ENCODE data around the gene MAPKBP1. TPM values are rescaled to one million over a fixed set of nuclear protein-coding genes. Genes with fewer than 3 reads are reported as not detected.

Gene MAPKBP1
- total RNA-seq, 1 experiment from 2014 or later: 9.9 TPM

DNA sequence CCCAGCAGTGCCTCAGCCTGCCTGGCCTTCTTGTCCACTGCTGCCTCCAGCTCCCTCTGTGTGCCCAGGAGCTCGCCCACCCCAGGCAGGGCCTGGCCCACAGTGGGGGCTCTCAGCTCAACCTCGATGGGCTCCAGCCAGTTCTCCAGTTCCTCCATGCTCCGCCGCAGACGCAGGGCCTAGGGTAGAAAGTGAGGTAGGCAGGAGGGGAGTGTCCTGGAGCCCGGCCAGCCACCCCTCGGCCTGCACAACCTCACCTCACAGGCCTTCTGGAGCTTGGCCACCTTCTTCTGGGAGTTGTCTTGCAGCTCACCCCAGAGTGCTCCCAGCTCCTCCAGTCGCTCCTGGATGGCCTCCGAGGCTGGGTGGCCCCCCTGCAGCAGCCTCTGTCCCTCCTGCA is 83.0 kb downstream of the MAPKBP1 start:
- BruUV-seq (replicated peaks): no TSS peak
- intact Hi-C loops (cut with micrococcal nuclease; ENCODE audit: unreplicated experiment): no loop called here
- CTCF ChIA-PET: interaction anchor here (0.6 kb wide), 1 partner anchor 262 kb away, joined by 4 read pairs; no protein-coding TSS in a partner anchor
- Mint-ChIP-seq H3K4me1 (ENCODE audit: low read depth, unreplicated experiment) (no peaks in the 10 kb centered on the region), H3K36me3 (ENCODE audit: insufficient read depth, unreplicated experiment) (peaks cover 5% of the 10 kb centered on the region), H3K27me3 (ENCODE audit: unreplicated experiment) (no peaks in the 10 kb centered on the region), H3K27ac (ENCODE audit: unreplicated experiment) (no peak overlapping the region), H3K9me3 (ENCODE audit: low read depth, unreplicated experiment) (no peaks in the 10 kb centered on the region), H3K4me3 (ENCODE audit: low read depth, unreplicated experiment) (no peak overlapping the region)
- TF ChIP-seq, protein P1, sequence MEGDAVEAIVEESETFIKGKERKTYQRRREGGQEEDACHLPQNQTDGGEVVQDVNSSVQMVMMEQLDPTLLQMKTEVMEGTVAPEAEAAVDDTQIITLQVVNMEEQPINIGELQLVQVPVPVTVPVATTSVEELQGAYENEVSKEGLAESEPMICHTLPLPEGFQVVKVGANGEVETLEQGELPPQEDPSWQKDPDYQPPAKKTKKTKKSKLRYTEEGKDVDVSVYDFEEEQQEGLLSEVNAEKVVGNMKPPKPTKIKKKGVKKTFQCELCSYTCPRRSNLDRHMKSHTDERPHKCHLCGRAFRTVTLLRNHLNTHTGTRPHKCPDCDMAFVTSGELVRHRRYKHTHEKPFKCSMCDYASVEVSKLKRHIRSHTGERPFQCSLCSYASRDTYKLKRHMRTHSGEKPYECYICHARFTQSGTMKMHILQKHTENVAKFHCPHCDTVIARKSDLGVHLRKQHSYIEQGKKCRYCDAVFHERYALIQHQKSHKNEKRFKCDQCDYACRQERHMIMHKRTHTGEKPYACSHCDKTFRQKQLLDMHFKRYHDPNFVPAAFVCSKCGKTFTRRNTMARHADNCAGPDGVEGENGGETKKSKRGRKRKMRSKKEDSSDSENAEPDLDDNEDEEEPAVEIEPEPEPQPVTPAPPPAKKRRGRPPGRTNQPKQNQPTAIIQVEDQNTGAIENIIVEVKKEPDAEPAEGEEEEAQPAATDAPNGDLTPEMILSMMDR (IDR thresholded peaks at IDR 0.05; ENCODE audit: unreplicated experiment): no peak
- no peak for DNase-seq

DNA sequence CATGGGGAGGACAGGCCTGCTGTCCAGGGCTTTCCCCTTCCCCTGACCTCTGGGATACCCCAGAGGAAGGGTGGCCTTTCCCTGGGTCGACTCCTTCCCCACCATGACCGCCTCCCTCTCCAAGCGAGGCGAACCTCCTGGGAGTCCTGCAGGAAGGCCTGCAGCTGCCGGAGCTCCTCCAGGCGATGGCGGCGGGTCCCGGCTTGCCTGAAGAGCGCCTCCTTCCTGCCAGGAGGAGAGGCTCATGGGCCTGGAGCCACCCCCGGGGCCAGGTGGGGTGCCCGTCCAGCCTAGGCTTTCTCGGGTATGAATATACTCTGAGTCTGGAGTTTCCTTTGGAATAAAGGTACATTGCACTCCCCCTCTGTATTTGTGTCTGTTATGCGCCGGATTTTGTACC is 84.5 kb downstream of the MAPKBP1 start:
- no TSS peak for BruUV-seq (replicated peaks)
- CTCF ChIA-PET: no interaction called here
- no peaks in the 10 kb centered on the region for H3K9me3 Mint-ChIP-seq (ENCODE audit: low read depth, unreplicated experiment)

DNA sequence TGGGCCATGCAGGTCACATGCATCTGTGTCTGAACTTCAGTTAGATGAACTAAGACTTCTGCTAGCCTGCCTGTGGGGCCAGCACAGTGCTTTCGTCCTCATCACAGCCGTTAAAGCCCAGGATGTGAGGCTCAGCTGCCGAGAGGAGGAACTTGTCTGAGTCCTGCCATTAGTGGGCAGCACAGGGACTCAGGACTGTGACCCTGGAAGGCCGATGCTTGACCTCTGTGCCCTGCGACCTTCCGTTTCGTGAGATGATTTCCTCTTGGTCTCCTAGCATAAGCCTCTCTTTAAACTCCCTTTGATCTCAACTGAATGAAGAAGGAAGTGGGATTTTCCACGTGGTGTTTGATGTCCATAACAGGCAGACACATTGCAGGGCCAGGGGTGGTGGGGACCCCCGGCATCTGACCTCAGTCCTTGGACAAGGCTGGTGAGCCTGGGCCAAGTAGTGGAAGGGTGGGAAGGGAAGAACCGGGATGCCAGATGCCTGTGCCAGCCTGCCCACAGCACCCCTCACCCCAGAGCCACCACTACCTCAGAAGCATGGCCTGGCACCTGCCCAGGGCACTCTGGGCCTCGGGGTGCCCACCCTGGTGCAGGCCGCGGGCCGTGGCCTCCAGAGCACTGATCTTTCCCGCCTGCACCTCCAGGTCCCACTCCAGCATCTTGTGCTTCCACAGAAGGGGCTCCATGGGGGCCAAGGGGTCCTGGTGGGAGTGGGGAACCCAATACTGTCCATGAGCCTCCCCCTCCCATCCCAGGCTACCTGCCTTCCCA is 86.0 kb downstream of the MAPKBP1 start:
- Mint-ChIP-seq H3K27me3 (ENCODE audit: unreplicated experiment) (no peaks in the 10 kb centered on the region), H3K4me1 (ENCODE audit: low read depth, unreplicated experiment) (no peaks in the 10 kb centered on the region), H3K4me3 (ENCODE audit: low read depth, unreplicated experiment) (no peak overlapping the region), H3K9me3 (ENCODE audit: low read depth, unreplicated experiment) (no peaks in the 10 kb centered on the region), H3K27ac (ENCODE audit: unreplicated experiment) (no peak overlapping the region), H3K36me3 (ENCODE audit: insufficient read depth, unreplicated experiment) (no peaks in the 10 kb centered on the region)
- TF ChIP-seq, protein P1 (IDR thresholded peaks at IDR 0.05; ENCODE audit: unreplicated experiment): no peak
- no TSS peak for BruUV-seq (replicated peaks)
- CTCF ChIA-PET: no interaction called here
- intact Hi-C loops (cut with micrococcal nuclease; ENCODE audit: unreplicated experiment): no loop called here
- DNase-seq: no peak

More for the DNA sequence above, 84.5 kb downstream of the MAPKBP1 start:
- Mint-ChIP-seq H3K36me3 (ENCODE audit: insufficient read depth, unreplicated experiment) (no peaks in the 10 kb centered on the region), H3K4me1 (ENCODE audit: low read depth, unreplicated experiment) (no peaks in the 10 kb centered on the region), H3K27ac (ENCODE audit: unreplicated experiment) (no peak overlapping the region), H3K27me3 (ENCODE audit: unreplicated experiment) (no peaks in the 10 kb centered on the region), H3K4me3 (ENCODE audit: low read depth, unreplicated experiment) (no peak overlapping the region)
- intact Hi-C loops (cut with micrococcal nuclease; ENCODE audit: unreplicated experiment): no loop called here
- TF ChIP-seq, protein P1 (IDR thresholded peaks at IDR 0.05; ENCODE audit: unreplicated experiment): no peak
- no peak for DNase-seq

DNA sequence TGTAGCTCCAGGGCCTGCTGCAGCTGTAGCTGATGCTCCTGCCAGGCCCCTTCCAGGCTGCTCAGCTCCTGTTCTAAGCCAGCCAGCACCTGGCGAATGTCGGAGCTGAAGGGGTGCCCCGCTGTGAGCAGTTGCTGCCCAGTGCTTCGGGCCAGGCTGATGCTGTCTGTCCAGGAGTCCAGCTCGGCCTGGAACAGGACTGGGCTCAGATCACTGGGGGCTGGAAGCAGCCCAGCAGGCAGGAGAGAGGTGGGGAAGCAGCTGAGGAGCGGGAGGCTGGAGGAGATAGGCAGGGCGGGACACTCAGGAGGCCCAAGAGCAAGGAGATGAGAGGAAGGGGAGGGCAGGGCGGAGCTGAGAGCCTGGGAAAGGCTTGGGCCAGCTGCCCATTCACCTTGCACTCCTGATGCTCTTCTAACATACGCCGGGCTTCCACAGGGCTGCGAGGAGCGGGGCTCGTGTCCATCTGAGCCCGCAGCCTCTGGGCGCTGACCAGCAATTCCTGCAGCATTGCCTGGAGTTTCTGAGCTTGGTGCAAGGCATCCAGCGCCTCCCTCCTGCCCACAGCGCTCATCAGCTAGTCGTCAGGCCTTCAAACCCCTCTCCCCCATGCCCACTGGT is 87.6 kb downstream of the MAPKBP1 start:
- CTCF ChIA-PET: no interaction called here

More for the DNA sequence above, 87.6 kb downstream of the MAPKBP1 start:
- DNase-seq: no peak
- no peaks in the 10 kb centered on the region for H3K36me3 Mint-ChIP-seq (ENCODE audit: insufficient read depth, unreplicated experiment)
- TF ChIP-seq, protein P1 (IDR thresholded peaks at IDR 0.05; ENCODE audit: unreplicated experiment): no peak
- no peak overlapping the region for H3K4me3 Mint-ChIP-seq (ENCODE audit: low read depth, unreplicated experiment)
- no TSS peak for BruUV-seq (replicated peaks)
- H3K4me1 Mint-ChIP-seq (ENCODE audit: low read depth, unreplicated experiment): no peaks in the 10 kb centered on the region
- intact Hi-C loops (cut with micrococcal nuclease; ENCODE audit: unreplicated experiment): no loop called here
- no peak overlapping the region for H3K27ac Mint-ChIP-seq (ENCODE audit: unreplicated experiment)
- H3K27me3 Mint-ChIP-seq (ENCODE audit: unreplicated experiment): no peaks in the 10 kb centered on the region
- H3K9me3 Mint-ChIP-seq (ENCODE audit: low read depth, unreplicated experiment): no peaks in the 10 kb centered on the region

All from Calu3 (cell line).